Measurements from ENCODE around the gene SENP5.
"Not testable (repeated sequence)": the region's sequence is repeated elsewhere in the genome, so short reads cannot be mapped to it uniquely, and the experiment has no call there.

Gene SENP5

DNA sequence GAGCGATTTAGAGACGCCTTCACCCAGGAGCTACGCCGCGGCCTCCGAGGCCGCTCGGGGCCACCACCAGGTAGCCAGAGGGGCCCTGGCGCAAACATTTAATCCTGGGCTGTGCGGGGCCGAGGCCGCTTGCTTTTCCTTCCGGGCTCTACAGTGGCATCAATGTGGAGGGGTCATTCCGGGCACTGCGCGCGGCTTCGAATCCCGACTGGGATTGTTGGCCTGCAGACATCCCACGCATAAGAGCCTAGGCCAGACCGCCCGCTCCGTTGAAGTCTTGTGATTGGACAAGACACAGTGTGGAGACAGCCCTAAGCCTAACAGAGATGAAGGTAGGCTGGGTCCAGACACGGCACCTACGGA is 75.2 kb downstream of the SENP5 start:
- DNase-seq = no peak

DNA sequence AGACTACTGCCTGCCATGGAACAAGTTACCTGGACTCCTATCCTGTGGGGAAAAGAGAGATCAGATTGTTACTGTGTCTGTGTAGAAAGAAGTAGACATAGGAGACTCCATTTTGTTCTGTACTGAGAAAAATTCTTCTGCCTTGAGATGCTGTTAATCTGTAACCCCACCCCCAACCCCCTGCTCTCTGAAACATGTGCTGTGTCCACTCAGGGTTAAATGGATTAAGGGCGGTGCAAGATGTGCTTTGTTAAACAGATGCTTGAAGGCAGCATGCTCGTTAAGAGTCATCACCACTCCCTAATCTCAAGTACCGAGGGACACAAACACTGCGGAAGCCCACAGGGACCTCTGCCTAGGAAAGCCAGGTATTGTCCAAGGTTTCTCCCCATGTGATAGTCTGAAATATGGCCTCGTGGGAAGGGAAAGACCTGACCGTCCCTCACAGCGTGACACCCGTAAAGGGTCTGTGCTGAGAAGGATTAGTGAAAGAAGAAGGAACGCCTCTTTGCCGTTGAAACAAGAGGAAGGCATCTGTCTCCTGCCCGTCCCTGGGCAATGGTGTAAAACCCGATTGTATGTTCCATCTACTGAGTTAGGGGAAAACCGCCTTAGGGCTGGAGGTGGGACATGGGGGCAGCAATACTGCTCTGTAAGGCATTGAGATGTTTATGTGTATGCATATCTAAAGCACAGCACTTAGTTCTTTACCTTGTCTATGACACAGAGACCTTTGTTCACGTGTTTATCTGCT is 76.5 kb downstream of the SENP5 start:
- not testable (repeated sequence) for DNase-seq

DNA sequence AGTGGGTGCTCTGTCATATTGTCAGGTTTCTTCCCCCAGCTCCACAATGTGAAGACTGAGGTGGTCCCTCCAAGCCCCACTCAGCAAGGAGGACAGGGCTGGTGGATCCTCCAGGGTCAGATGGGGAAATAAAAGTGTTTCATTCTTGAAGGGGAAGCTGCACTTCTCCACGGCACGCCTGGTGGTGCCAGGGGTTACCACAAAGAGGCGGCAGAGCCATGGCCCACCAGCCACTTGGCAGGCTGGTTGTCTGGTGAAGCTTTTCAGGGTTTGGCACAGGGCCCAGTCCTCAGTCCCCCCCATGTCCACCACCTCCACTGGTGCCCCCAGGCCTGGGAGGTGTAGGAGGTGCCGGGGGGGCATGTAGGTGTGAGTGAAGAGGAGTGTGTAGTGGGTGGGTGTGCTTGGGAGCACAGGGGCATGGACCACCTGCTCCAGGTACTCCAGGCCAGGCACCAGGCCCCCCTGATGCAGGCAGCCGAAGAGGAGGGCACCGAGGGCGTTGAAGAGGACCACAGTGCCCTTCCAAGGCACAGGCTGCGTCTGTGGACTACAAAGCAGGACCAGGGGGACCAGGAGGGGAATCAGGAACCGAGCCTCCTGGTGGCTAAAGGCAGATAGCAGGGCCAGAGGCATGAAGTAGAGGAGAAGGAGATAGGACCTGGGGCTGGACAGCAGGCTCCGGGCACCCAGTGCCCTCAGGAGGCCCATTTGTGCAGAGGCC is 79.6 kb downstream of the SENP5 start:
- no peak for DNase-seq

DNA sequence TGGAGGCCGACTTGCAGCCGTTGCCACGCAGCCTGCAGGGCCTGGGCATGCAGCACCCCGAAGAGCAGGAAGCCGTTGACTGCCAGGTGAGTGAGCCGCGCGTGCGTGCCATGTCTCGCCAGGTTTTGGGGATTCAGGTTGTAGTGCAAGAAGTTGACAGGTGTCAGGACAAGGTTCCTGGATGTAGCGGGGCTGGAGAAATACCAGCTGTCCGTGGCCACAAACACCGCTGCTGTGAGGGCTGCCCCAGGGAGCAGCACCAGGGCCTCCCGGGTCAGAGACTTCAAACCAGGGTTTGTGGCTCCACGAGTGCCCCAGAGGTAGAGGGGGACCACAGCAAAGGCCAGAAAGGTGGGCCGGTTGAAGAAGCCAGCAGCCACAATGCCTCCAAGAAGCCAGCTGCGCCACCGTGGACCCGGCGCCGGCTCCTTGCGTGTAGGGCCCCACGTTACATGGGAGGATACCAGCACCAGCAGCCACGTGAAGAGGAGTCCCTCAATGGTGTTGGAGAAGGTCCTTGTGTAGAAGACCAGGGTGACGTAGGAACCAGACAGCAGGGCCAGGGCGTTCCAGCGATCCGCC is 80.2 kb downstream of the SENP5 start:
- DNase-seq = no peak

DNA sequence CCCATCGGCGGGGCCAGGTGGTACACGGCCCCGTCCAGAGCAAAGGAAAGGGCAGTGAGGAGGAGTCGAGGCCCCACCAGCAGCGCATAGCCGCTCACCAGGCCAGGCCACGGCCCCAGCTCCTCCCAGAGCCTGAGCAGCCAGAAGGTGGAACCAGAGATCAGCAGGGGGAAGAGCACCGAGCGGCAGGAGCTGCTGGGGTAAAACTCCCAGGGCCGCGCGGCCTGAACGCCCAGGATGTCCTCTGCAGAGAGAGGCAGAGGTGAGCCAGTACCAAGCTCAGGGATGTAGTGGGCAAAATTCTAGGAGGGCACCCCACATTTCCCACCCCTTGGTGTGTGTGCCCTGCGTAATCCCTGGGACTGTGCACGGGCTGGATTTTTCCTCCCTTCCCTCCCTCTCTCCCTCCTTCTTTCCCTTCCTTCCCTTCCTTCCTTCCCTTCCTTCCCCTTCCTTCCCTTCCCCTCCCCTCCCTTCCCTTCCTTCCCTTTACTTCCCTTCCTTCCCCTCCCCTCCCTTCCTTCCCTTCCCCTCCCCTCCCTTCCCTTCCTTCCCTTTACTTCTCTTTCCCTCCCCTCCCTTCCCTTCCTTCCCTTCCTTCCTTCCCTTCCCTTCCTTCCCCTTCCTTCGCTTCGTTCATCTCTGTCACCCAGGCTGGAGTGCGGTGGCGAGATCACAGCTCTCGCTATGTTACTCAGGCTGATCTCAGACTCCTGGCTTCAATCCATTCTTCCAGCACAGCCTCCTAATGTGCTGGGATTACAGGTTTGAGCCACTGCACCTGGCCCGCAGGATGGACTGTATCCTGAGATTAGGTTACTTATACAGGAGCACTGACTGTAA is 80.9 kb downstream of the SENP5 start:
- DNase-seq = peak; percentile 46

DNA sequence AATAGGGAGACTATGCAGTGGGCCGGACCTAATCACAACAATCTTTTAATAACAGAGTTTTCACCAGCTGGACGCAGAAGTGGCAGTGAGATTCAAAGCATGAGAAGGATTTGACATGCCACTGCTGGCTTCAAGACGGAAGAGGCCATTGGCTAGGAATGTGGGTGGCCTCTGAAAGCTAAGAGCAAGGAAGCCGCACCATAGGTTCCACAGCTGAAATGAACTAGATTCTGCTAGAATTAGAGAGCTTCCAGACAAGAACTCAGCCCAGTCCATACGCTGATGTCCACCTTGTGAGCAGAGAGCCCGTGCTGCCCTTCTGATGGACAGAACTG is 81.5 kb downstream of the SENP5 start:
- no peak for DNase-seq

DNA sequence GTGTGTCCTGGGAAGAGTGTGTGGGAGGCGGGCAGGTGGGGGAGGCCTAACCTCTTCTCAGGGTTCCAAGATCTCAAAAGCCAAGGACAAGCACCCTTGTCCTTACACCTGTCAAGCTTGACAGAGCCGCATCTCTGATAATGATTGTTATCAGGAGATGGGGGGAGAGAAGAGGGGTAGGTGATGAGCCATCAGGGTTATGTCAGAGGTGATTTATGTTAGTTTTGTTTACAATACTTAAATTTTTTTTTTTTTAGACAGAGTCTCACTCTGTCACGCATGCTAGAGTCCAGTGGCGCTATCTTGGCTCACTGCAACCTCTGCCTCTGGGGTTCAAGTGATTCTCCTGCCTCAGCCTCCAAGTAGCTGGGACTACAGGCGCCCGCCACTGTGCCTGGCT is 82.0 kb downstream of the SENP5 start:
- DNase-seq = no peak

DNA sequence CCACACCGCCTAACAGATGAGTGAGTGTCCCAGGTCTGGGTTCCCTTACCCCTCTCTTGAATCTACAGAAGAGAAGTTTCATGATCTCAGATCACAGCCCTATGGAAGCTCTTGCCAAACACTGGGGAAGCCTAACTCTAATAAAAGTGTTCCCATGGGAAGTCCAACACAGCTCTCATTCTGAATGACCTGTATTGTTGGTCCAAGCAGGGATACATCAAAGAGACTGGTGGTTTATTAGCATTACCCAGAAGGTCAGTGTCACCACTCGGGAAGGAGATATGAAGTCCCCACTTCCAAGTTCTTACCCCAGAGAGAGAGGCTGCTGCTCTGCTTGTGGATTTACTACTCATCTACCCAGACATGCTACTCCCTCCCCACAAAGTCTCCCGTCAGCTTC is 83.7 kb downstream of the SENP5 start:
- no peak for DNase-seq

DNA sequence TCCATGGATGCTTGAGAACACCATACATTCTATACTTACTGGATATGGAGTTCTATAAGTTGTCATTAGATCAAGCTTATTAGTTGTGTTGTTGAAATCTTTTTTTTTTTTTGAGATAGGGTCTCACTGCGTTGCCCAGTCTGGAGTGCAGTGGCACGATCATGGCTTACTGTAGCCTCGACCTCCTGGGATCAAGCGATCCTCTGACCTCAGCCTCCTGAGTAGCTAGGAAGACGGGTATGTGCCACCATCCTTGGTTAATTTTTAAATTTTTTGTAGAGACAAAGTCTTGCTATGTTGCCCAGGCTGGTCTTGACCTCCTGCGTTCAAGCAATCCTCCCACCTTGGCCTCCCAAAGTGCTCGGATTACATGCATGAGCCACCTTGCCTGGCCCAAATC is 87.1 kb downstream of the SENP5 start:
- DNase-seq = no peak

DNA sequence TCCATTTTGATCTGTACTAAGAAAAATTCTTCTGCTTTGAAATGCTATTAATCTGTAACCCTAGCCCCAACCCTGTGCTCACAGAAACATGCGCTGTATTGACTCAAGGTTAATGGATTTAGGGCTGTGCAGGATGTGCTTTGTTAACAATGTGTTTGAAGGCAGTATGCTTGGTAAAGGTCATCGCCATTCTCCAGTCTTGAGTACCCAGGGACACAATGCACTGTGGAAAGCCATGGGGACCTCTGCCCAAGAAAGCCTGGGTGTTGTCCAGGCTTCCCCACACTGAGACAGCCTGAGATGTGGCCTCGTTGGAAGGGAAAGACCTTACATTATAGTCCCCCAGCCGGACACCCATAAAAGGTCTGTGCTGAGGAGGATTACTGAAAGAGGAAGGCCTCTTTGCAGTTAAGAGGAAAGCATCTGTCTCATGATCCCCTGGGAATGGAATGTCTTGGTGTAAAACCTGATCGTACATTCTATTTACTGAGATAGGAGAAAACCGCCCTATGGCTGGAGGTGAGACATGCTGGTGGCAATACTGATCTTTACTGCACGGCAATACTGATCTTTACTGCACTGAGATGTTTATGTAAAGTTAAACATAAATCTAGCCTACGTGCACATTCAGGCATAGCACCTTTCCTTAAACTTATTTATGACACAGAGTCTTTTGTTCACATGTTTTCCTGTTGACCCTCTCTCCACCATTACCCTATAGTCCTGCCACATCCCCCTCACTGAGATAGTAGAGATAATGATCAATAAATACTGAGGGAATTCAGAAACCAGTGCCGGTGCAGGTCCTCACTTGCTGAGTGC is 94.6 kb downstream of the SENP5 start:
- DNase-seq = no peak

DNA sequence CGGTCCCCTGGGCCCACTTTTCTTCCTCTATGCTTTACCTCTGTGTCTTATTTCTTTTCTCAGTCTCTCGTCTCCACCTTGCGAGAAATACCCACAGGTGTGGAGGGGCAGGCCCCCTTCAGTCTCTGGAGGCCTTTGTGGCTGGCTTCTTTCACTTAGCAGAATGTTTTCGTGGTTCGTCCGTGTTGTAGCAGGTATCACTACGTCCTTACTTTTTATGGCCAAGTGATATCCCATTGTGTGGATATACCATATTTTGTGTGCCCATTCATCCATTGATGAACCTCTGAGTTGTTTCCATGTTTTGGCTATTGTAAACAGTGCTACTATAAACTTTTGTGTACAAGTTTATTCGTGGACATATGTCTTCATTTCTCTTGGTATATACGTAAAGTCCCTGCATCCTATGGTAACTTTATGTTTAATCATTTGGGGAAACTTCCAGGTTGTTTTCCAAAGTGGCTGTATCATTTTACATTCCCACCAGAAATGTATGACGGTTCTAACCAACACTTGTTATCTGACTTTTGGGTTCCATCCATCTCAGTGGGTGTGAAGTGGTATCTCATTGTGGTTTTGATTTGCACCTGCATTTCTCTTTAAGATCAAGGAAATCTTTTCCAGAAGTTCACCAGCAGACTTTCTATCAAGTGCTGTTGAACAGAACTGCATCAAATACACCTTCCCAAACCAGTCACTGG is 95.4 kb downstream of the SENP5 start:
- no peak for DNase-seq

DNA sequence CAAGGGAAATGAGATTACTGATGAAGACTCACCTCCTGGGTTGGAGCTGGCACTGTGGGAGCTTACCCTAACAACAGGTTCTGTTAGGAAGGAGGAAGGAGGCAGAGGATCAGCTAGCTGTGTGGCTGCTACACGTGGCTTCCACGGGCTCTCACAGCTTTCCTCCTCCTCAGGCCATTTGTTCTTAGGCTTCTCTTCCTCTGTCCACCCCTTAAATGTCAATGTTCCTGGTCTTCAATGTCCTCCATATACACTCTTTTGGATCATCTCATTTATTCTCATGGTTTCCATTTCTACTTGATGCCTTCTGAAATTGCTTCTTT is 95.9 kb downstream of the SENP5 start:
- DNase-seq = no peak

DNA sequence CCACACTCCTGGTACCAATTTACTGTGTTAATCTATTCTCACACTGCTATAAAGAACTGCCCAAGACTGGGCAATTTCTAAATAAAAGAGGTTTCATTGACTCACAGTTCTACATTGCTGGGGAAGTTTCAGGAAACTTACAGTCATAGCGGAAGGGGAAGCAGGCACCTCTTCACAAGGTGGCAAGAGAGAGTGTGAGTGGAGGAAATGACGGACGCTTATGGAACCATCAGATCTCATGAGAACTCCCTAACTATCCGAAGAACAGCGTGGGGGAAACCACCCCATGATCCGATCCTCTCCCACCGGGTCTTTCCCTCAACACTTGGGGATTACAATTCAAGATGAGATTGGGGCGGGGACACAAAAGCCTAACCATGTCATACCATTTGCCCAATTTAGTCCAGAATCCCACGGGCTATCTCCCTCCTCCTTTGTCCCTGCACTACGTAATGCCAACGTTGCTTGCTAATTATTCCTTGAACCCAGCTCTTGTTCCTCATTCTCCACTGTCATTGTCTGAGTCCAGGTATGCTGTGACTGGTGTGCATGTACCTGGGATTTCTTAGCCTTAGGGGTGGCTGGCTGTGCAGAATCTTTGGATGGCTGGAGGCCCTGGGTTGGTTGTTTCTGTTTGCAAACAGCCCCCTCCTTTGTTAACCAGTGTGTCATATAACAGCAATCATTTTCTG is 97.5 kb downstream of the SENP5 start:
- DNase-seq = no peak

DNA sequence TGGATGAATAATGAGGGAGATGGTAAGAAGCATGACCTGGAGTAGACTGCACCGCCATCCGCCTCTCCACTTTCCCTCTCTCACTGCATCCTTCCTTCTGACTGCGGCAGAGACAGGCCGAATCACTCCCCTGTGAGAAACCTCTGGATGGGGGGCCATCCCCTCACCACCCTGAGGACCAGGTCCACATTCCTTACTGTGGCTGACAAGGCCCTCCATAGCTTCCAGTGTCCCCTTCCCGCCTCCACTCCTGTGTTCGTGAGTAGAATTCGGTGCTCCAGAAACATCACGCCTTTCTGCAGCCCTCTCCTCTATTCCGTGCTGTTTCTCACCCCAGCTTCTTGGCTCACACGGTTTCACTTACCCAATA is 98.1 kb downstream of the SENP5 start:
- no peak for DNase-seq

DNA sequence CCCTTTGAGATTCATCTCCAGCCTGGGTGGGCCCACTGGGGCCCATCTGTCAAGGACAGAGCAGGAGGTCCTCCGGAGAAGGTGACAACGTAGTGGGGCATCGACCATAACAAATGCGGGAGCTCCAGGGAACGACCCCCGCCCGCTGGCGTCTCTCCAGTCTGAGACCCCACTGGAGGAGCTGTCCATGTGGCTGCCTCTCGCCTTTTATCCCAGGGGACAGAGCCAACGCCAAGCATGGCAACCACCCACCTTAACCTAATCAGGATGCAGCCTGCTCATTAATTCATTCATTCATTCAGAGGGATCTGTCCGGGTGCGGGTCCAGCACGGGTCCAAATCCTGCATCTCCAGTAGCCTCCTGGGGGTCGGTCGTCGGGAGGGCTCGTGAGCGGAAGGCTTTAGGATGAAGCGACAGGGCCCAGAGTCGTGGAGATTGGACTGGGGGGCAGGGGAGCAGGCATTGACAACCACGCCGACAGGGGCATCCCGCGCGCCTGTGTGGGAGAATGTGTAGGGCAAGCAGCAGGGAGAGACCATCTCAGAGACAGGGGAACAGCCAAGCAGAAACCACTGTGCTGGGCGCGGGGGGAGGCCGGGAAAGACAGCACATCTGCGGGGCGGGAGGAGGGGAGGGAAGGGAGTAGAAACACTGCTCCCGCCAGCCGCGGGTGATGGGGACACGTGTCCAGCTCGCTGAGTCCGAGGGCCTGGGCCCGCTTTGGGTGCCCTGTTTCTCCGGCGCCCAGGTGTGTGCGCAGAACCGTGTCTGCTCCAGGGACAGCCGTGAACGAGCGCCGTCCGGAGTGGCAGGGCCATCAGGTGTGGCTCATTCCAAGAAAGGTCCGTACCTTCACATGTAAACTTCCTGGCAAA is 99.0 kb downstream of the SENP5 start:
- no peak for DNase-seq

DNA sequence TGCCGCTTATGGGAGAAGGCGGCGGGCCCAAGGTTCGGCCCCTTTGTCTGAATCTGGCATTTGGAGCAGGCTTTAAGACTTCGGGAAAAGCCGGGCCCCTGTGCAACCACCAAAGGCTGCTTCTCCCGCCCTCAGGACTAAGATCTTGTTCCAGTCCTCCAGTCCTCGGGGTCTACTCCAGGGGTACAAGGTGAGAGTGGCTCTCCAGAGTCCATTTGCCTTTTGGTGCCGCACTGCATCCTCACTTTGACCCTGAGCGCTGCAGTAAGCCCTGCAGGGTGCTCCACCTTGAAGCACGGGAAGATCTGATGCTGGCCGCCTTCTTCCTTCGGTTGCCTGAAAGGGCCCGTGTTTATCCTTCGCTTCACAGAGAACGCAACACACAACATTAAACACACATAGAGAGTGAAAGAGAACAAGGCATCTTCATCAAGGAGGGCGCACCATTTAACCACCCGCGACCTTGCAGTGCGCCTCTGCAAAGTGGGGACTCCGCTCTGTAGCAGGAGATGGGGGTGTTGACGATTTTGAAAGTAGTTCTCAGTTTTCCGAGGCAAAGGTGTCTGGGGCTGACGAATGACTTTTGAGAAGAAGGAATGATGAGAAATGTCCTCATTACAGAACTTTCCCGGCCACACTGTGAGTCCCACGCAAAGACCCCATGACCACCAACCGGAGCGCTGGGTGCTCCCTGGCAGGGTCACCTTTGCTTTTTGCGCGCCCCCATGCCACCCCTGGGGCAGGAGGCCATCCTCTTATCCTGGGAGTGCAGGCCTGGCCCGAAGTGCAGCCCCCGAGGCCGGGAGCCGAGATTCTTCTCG is 99.9 kb downstream of the SENP5 start:
- no peak for DNase-seq

DNA sequence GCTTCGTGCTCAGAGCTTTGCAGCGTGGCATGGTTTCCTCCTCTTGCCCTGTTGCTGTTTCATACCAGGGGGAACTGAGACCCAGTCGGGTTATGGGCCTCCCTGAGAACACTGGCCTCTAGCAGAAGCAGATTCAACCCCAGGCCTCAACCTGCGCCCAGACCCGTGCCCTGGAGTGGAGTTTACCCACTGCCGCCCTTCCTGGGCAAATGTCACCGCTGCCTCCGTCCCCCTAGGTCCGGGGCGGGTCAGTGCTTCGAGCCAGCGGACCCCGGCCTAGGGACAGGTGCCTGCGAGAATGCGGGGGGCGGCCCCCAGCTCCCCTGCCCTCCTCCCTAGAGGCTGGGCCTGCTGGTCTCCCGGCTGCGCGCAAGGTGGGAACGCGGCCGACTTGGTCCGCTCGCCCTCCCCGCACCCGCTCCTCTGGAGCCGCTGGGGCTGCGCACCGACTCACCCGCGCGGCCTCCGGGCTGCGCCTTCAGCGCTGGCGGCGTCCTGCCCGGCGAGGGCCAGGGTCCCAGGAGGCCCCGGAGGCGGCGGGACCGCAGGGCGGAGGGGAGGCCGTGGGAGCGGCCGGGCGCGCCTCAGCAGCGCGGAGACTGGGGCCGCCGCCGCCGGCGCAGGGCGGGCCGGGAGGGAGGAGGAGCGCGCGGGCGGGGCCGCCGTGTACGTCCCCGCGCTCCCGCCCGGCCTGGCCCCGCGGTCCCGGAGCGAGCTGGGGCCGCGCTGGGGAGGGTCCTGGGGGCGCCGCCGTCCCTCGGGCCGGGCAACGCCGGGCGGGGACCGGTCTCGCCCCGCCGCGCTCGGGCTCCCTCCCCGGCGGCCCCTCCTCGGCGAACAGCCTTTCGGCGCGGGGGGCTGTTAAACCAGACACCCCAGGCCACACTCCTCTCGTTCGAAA is 100.8 kb downstream of the SENP5 start, which contains the start of gene PIGZ:
PIGZ (minus strand) TSS at position 601 of the 901 bp plus-strand sequence. CDS start 16,802 bp downstream, outside the sequence.
- no peak for DNase-seq

DNA sequence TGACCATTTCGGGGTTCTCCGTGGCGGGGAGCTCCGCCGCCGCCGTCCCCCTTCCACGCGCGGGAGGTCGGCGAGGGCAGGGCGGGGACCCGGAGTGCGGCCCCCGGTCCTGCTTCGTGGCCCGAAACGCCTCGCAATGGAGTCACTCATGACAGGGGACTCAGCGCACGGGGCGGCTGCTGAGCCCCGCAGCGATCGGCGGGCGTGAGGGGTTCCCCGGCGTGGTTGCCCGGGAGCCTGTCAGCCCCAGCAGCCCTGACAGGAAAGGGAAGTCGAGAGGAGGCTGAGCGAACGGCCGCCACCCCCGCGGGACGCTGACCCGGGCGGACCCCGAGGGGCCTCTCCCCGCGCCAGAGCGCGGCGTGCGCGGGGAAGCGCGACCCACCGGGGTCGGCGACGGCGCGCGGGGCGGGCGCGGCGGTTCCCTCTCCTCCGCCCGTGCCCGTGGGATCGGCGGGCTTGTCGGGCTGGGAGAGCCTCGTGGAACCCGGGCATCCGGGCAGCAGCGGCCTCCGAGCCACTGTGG is 101.5 kb downstream of the SENP5 start:
- DNase-seq = no peak
